SK-N-SH (cell line): ENCODE results near the gene HMGCL. TPM values are rescaled to one million over a fixed set of nuclear protein-coding genes. Genes with fewer than 3 reads are reported as not detected.

Experiments
- CTCF ChIA-PET: fragments of 300-600, 350-600 bp; formaldehyde crosslinking; extraction: SDS; loops from one replicate; lab custom pipeline; 2021; lab: Yijun Ruan, JAX
- POLR2A ChIA-PET: fragments of 350-600 bp; sonication (Branson Sonifier 250); formaldehyde crosslinking; extraction: SDS; loops from one replicate; lab custom pipeline; 2020; ENCODE audit warnings: antibody characterized with exemption, inconsistent platforms; lab: Yijun Ruan, JAX
- DNase-seq: peaks from one replicate; pipeline ENCODE4 v3.0.0; 2012
- H2AFZ ChIP-seq: fragments of 200-600 bp; sonication (generic); 2 replicates; pipeline ENCODE4 v1.8.1; 2016; ENCODE audit warnings: antibody characterized with exemption, mild to moderate bottlenecking, low read depth
- H3F3A ChIP-seq: fragments of 200-600 bp; sonication (generic); replicated peaks from 2 replicates; pipeline ENCODE3; 2016; ENCODE audit warnings: antibody characterized with exemption, mild to moderate bottlenecking; ENCODE audit not compliant: insufficient read depth
- H3K27ac ChIP-seq, 2 experiments: fragments of 200-500 bp in 1 of 2; fragments of 200-600 bp in 1 of 2; sonication (Bioruptor generic) in 1 of 2; sonication (generic), shearing (Covaris generic) in 1 of 2; 2 replicates each; pipeline versions ENCODE4 v1.5.1 to v1.6.1; 2014 to 2016; ENCODE audit warnings: low read depth in 2 of 2, inconsistent platforms in 1 of 2, low read length in 1 of 2, mild to moderate bottlenecking in 1 of 2, mixed read lengths in 1 of 2
- H3K27me3 ChIP-seq: fragments of 200-600 bp; sonication (generic), shearing (Covaris generic); 2 replicates; pipeline ENCODE4 v1.6.1; 2016; ENCODE audit warnings: mixed run types; ENCODE audit not compliant: insufficient read depth
- H3K36me3 ChIP-seq, 2 experiments: fragments of 200-500 bp in 1 of 2; fragments of 200-600 bp in 1 of 2; sonication (Bioruptor generic) in 1 of 2; sonication (generic) in 1 of 2; replicated peaks in 1 of 2; 2 replicates each; pipeline versions ENCODE3 to v1.5.1; 2014 to 2016; ENCODE audit warnings: low read length in 1 of 2, mild to moderate bottlenecking in 1 of 2; ENCODE audit not compliant: insufficient read depth in 2 of 2, control insufficient read depth in 1 of 2
- H3K4me1 ChIP-seq, 2 experiments: fragments of 200-500 bp in 1 of 2; fragments of 200-600 bp in 1 of 2; sonication (Bioruptor generic) in 1 of 2; sonication (generic), shearing (Covaris generic) in 1 of 2; 2 replicates each; pipeline versions ENCODE4 v1.5.1 to v1.6.1; 2014 to 2016; ENCODE audit warnings: low read depth in 1 of 2, low read length in 1 of 2, mixed run types in 1 of 2; ENCODE audit not compliant: insufficient read depth in 2 of 2, control insufficient read depth in 1 of 2
- H3K4me2 ChIP-seq: fragments of 200-600 bp; sonication (generic), shearing (Covaris generic); 2 replicates; pipeline ENCODE4 v1.6.1; 2017; ENCODE audit warnings: mixed run types
- H3K4me3 ChIP-seq, 2 experiments: fragments of 200-500 bp in 1 of 2; fragments of 200-600 bp in 1 of 2; sonication (Bioruptor generic) in 1 of 2; sonication (generic), shearing (Covaris generic) in 1 of 2; 2 replicates each; pipeline versions ENCODE4 v1.5.1 to v1.8.1; 2014 to 2016; ENCODE audit warnings: low read depth in 2 of 2, inconsistent platforms in 1 of 2, low read length in 1 of 2, mild to moderate bottlenecking in 1 of 2, mixed read lengths in 1 of 2, moderate library complexity in 1 of 2
- H3K79me2 ChIP-seq: fragments of 200-600 bp; sonication (generic); 2 replicates; pipeline ENCODE4 v1.8.1; 2017; ENCODE audit warnings: mild to moderate bottlenecking; ENCODE audit not compliant: insufficient read depth
- H3K9ac ChIP-seq: fragments of 200-600 bp; sonication (generic); 2 replicates; pipeline ENCODE4 v1.6.1; 2017; ENCODE audit warnings: mixed run types
- H3K9me2 ChIP-seq: fragments of 200-600 bp; sonication (generic); 2 replicates; pipeline ENCODE4 v1.6.1; 2017; ENCODE audit warnings: mixed run types
- H3K9me3 ChIP-seq: fragments of 200-600 bp; sonication (generic); 2 replicates; pipeline ENCODE4 v1.6.1; 2017; ENCODE audit warnings: mixed run types, mild to moderate bottlenecking, moderate library complexity
- H4K20me1 ChIP-seq: fragments of 200-600 bp; sonication (generic); 2 replicates; pipeline ENCODE4 v1.6.1; 2017; ENCODE audit warnings: mild to moderate bottlenecking, mixed run types; ENCODE audit not compliant: insufficient read depth
- EP300 ChIP-seq, 2 experiments: IDR thresholded peaks; 2 replicates each; pipeline versions ENCODE4 v1.4.0 to v1.6.1; 2012; ENCODE audit warnings: borderline replicate concordance in 1 of 2, low read depth in 1 of 2, low read length in 1 of 2
- EZH2phosphoT487 ChIP-seq: fragments of 200-600 bp; sonication (generic); IDR thresholded peaks from 2 replicates; pipeline ENCODE4 v1.6.1; 2017; ENCODE audit warnings: low read depth, mixed run types, mild to moderate bottlenecking, antibody characterized with exemption, moderate library complexity, borderline replicate concordance
- FOXM1 ChIP-seq: IDR thresholded peaks from 2 replicates; pipeline ENCODE4 v1.4.0; 2012; ENCODE audit warnings: low read depth, mild to moderate bottlenecking
- GABPA ChIP-seq: IDR thresholded peaks from 2 replicates; pipeline ENCODE4 v1.4.0; 2012; ENCODE audit warnings: low read depth, mild to moderate bottlenecking
- GATA2 ChIP-seq: sonication (generic); formaldehyde crosslinking; IDR thresholded peaks from 2 replicates; pipeline ENCODE4 v1.5.0; 2020; ENCODE audit warnings: mild to moderate bottlenecking, missing genetic modification reagents
- IRF3 ChIP-seq: fragments of 150-350 bp; IDR thresholded peaks from 2 replicates; pipeline ENCODE4 v1.6.1; 2016; ENCODE audit warnings: mild to moderate bottlenecking, low read depth, low read length
- JUND ChIP-seq: IDR thresholded peaks from 2 replicates; pipeline ENCODE4 v1.4.0; 2012
- MAX ChIP-seq: IDR thresholded peaks from 2 replicates; pipeline ENCODE4 v1.4.0; 2012; ENCODE audit warnings: low read depth
- MEF2A ChIP-seq: IDR thresholded peaks from 2 replicates; pipeline ENCODE4 v1.4.0; 2012; ENCODE audit warnings: low read depth, borderline replicate concordance
- NRF1 ChIP-seq: IDR thresholded peaks from 2 replicates; pipeline ENCODE4 v1.6.1; 2012; ENCODE audit warnings: low read depth, mild to moderate bottlenecking, low read length
- RAD21 ChIP-seq: IDR thresholded peaks from 2 replicates; pipeline ENCODE4 v1.6.1; 2012; ENCODE audit warnings: mild to moderate bottlenecking, low read length
- SIN3A ChIP-seq: IDR thresholded peaks from 2 replicates; pipeline ENCODE4 v1.6.1; 2012; ENCODE audit warnings: low read depth, mild to moderate bottlenecking, low read length, moderate library complexity, borderline replicate concordance
- WGBS: methylation state at CpG from one replicate; pipeline ENCODE4 v1.1.6; 2017; ENCODE audit warnings: low lambda C conversion rate; 5-methylcytosine and 5-hydroxymethylcytosine counted together
- polyA plus RNA-seq, 3 experiments: library from polyadenylated mRNA; depleted of rRNA; stranded (reverse); fragments of >200 nt; gene quantifications; 2 replicates each; pipeline ENCODE4 v1.2.3, GENCODE V29; 2012

Gene HMGCL
- polyA plus RNA-seq, 1 of the 3 experiments (the other 2 are of a cell fraction): 28.2 TPM

- no peak overlapping the region for H3K9ac ChIP-seq
- H3K27me3 ChIP-seq: no peaks in the 10 kb centered on the region
- POLR2A ChIA-PET: interaction anchor here (1.5 kb wide), 1 partner anchor 24 kb away, joined by 4 read pairs; the partner anchor contains the start of gene GALE
- H3F3A ChIP-seq: peaks cover 21% of the 10 kb centered on the region
- peaks cover 18 to 21% of the 10 kb centered on the region in 2 experiments; a peak in 3 of 4 replicates for H3K4me1 ChIP-seq
- peaks cover 4 to 8% of the 10 kb centered on the region in 2 experiments for H3K36me3 ChIP-seq
- TF ChIP-seq FOXM1 (no peak), SIN3A (no peak), IRF3 (no peak), MAX (no peak)
- no peak for DNase-seq
- no peaks in the 10 kb centered on the region for H3K9me2 ChIP-seq
- peaks cover 15% of the 10 kb centered on the region for H4K20me1 ChIP-seq
- 0 out of 2 replicates have a peak overlapping the region, but pooled peaks have one; percentile 88 for H3K4me2 ChIP-seq
- H3K9me3 ChIP-seq: no peaks in the 10 kb centered on the region
- H2AFZ ChIP-seq: no peak overlapping the region
- CTCF ChIA-PET: interaction anchor here (0.8 to 1.6 kb wide), 6 partner anchors 12 to 231 kb away, joined by 3 to 8 read pairs (median 3); no protein-coding TSS in a partner anchor
- H3K79me2 ChIP-seq: peaks cover 56% of the 10 kb centered on the region
- no peak overlapping the region for H3K27ac ChIP-seq
- 98% methylated on average over 2 of the region's 2 CpGs for WGBS
- no peak overlapping the region for H3K4me3 ChIP-seq
Measured at GRCh38 chr1:23776217-23776616, 49.0 kb downstream of the HMGCL start.

GRCh38 chr1:23774174-23774880, 50.9 kb downstream of the HMGCL start:
- H3K36me3 ChIP-seq: no peaks in the 10 kb centered on the region
- H3K4me3 ChIP-seq: no peak overlapping the region
- TF ChIP-seq GABPA (no peak), FOXM1 (no peak), GATA2 (CRISPR knock-in tag) (no peak)
- POLR2A ChIA-PET: interaction anchor here (1.5 kb wide), 1 partner anchor 26 kb away, joined by 4 read pairs; the partner anchor contains the start of gene GALE
- peaks cover 5% of the 10 kb centered on the region for H4K20me1 ChIP-seq
- CTCF ChIA-PET: interaction anchor here (0.9 to 2.0 kb wide), 6 partner anchors 9 to 190 kb away, joined by 3 to 4 read pairs (median 4); no protein-coding TSS in a partner anchor
- H2AFZ ChIP-seq: no peak overlapping the region
- DNase-seq: no peak
- H3K9ac ChIP-seq: no peak overlapping the region
- H3K27me3 ChIP-seq: no peaks in the 10 kb centered on the region
- H3K9me2 ChIP-seq: no peaks in the 10 kb centered on the region
- H3K27ac ChIP-seq: no peak overlapping the region
- WGBS: 80% methylated on average over 6 of the region's 6 CpGs
- H3K9me3 ChIP-seq: no peaks in the 10 kb centered on the region
- no peak overlapping the region for H3K4me2 ChIP-seq
- peaks cover 12% of the 10 kb centered on the region for H3F3A ChIP-seq
- H3K4me1 ChIP-seq: peaks cover 9 to 17% of the 10 kb centered on the region in 2 experiments; a peak in 3 of 4 replicates
- H3K79me2 ChIP-seq: peaks cover 38% of the 10 kb centered on the region

GRCh38 chr1:23772854-23773242, 52.4 kb downstream of the HMGCL start:
- no peak for TF ChIP-seq MAX
- no peak for TF ChIP-seq EZH2phosphoT487
- TF ChIP-seq NRF1: no peak
- TF ChIP-seq FOXM1: no peak
- TF ChIP-seq GATA2 (CRISPR knock-in tag): no peak
- no peak for TF ChIP-seq MEF2A
- no peak for TF ChIP-seq RAD21
- no peak for TF ChIP-seq EP300 (IDR thresholded peaks at IDR 0.05; ENCODE audit: borderline replicate concordance in 1 of 2, low read depth in 1 of 2, low read length in 1 of 2)
- no peak for TF ChIP-seq JUND
- Histone ChIP-seq H3K9me2 (no peaks in the 10 kb centered on the region), H3K4me1 (peaks cover 6 to 11% of the 10 kb centered on the region in 2 experiments; a peak in 2 of 4 replicates), H3K36me3 (peaks cover 0 to under 1% of the 10 kb centered on the region in 2 experiments), H3K79me2 (peaks cover 27% of the 10 kb centered on the region; the same call in 1 of the 2 replicates), H4K20me1 (no peaks in the 10 kb centered on the region), H3F3A (peaks cover 7% of the 10 kb centered on the region), H3K9me3 (no peaks in the 10 kb centered on the region), H3K9ac (no peak overlapping the region), H3K27ac (no peak overlapping the region), H2AFZ (no peak overlapping the region), H3K4me3 (no peak overlapping the region), H3K4me2 (no peak overlapping the region), H3K27me3 (no peaks in the 10 kb centered on the region)
- ChIA-PET POLR2A (no interaction called here), CTCF (interaction anchor here (1.0 to 2.0 kb wide), 2 partner anchors 144 to 191 kb away, joined by 4 read pairs; no protein-coding TSS in a partner anchor)
- WGBS: 81% methylated on average over 10 of the region's 10 CpGs
- DNase-seq: no peak
